Mesodermal cell (in vitro differentiated cells): ENCODE results near the gene RNASET2. TPM values are rescaled to one million over a fixed set of nuclear protein-coding genes. Genes with fewer than 3 reads are reported as not detected.

Experiments
- H3K27ac ChIP-seq: 2 replicates; pipeline ENCODE4 v1.7.0; 2013; ENCODE audit warnings: mild to moderate bottlenecking, low read depth, low read length, moderate library complexity; ENCODE audit not compliant: severe bottlenecking
- H3K36me3 ChIP-seq: 2 replicates; pipeline ENCODE4 v1.7.1; 2013; ENCODE audit warnings: mild to moderate bottlenecking, low read length, moderate library complexity; ENCODE audit not compliant: control insufficient read depth, insufficient read depth
- H3K4me1 ChIP-seq: one replicate; pipeline ENCODE4 v1.7.1; 2013; ENCODE audit warnings: mild to moderate bottlenecking, low read length; ENCODE audit not compliant: insufficient read depth, control insufficient read depth, poor library complexity, severe bottlenecking
- H3K4me3 ChIP-seq: 2 replicates; pipeline ENCODE4 v1.7.0; 2013; ENCODE audit warnings: low read length, control low read depth, mild to moderate bottlenecking; ENCODE audit not compliant: insufficient read depth, poor library complexity, severe bottlenecking; ENCODE audit errors: extremely low read depth
- H3K9me3 ChIP-seq: 2 replicates; pipeline ENCODE4 v1.7.1; 2013; ENCODE audit warnings: mild to moderate bottlenecking, low read length, moderate library complexity; ENCODE audit not compliant: control insufficient read depth
- WGBS, 2 experiments: methylation state at CpG; one replicate each; pipeline ENCODE4 v1.1.5; 2013; ENCODE audit warnings: missing lambda C conversion rate in 2 of 2; ENCODE audit not compliant: insufficient coverage in 2 of 2; 5-methylcytosine and 5-hydroxymethylcytosine counted together
- polyA plus RNA-seq, 2 experiments: library from polyadenylated mRNA; stranded (reverse); fragments of 50-300 nt; gene quantifications; one replicate each; pipeline ENCODE4 v1.2.3, GENCODE V29; 2013

Gene RNASET2
- polyA plus RNA-seq (2013, experiment 1 of 2): 18.2 TPM
- polyA plus RNA-seq (2013, experiment 2 of 2): 18.3 TPM

GRCh38 chr6:166956444-166957086 is at the start of gene RNASET2:
Gene RNASET2 (minus strand): TSS chr6:166956550. CDS start chr6:166956182, 368 bp downstream.
- H3K36me3 ChIP-seq: no peaks in the 10 kb centered on the region
- H3K9me3 ChIP-seq: no peaks in the 10 kb centered on the region
- H3K27ac ChIP-seq: no peak within 1 kb of the TSS
- peak within 1 kb of the TSS; percentile 67 for H3K4me3 ChIP-seq
- 1 to 2% methylated on average over 63 to 70 of the region's 71 CpGs for WGBS, 2 experiments
- H3K4me1 ChIP-seq: peaks cover 17% of the 10 kb centered on the region

GRCh38 chr6:167005350-167006159 is 49.2 kb upstream of the RNASET2 start:
- peaks cover 71% of the 10 kb centered on the region for H3K36me3 ChIP-seq
- peaks cover 6% of the 10 kb centered on the region for H3K4me1 ChIP-seq
- H3K4me3 ChIP-seq: no peak overlapping the region
- no peaks in the 10 kb centered on the region for H3K9me3 ChIP-seq
- H3K27ac ChIP-seq: no peak overlapping the region
- 98 to 100% methylated on average over 7 to 8 of the region's 12 CpGs for WGBS, 2 experiments

- H3K36me3 ChIP-seq: peaks cover 43% of the 10 kb centered on the region
- H3K9me3 ChIP-seq: no peaks in the 10 kb centered on the region
- 67 to 90% methylated on average over 2 of the region's 2 CpGs for WGBS, 2 experiments
- no peak overlapping the region for H3K27ac ChIP-seq
- H3K4me1 ChIP-seq: peaks cover 20% of the 10 kb centered on the region
- H3K4me3 ChIP-seq: peak overlapping the region; percentile 96
Measured at GRCh38 chr6:167000759-167001158, 44.4 kb upstream of the RNASET2 start.

- Histone ChIP-seq H3K4me1 (peaks cover 20% of the 10 kb centered on the region), H3K36me3 (peaks cover 46% of the 10 kb centered on the region), H3K27ac (no peak overlapping the region), H3K9me3 (no peaks in the 10 kb centered on the region), H3K4me3 (peak overlapping the region; percentile 96)
- WGBS, 2 experiments: 0% methylated on average over 1 to 4 of the region's 10 CpGs
Measured at GRCh38 chr6:166999884-167000253, 43.5 kb upstream of the RNASET2 start.

GRCh38 chr6:166999145-166999883 is 43.0 kb upstream of the RNASET2 start, which contains the start of gene CEP43:
Gene CEP43 (plus strand): TSS chr6:166999397. CDS start chr6:166999413, 16 bp downstream.
- 0 to 1% methylated on average over 69 to 76 of the region's 93 CpGs for WGBS, 2 experiments
- peaks cover 20% of the 10 kb centered on the region for H3K4me1 ChIP-seq
- peaks cover 46% of the 10 kb centered on the region for H3K36me3 ChIP-seq
- no peaks in the 10 kb centered on the region for H3K9me3 ChIP-seq
- peak within 1 kb of the TSS; percentile 96 for H3K4me3 ChIP-seq
- peak within 1 kb of the TSS; percentile 70 for H3K27ac ChIP-seq

GRCh38 chr6:166998256-166999144 is 42.1 kb upstream of the RNASET2 start:
- Histone ChIP-seq H3K4me3 (peak overlapping the region; percentile 96), H3K4me1 (peaks cover 20% of the 10 kb centered on the region), H3K27ac (peak overlapping the region; percentile 70), H3K9me3 (no peaks in the 10 kb centered on the region), H3K36me3 (peaks cover 46% of the 10 kb centered on the region)
- 0% methylated on average over 93 to 94 of the region's 96 CpGs for WGBS, 2 experiments

GRCh38 chr6:166997768-166998255 is 41.5 kb upstream of the RNASET2 start:
- peak overlapping the region; percentile 96 for H3K4me3 ChIP-seq
- H3K36me3 ChIP-seq: peaks cover 51% of the 10 kb centered on the region
- no peaks in the 10 kb centered on the region for H3K9me3 ChIP-seq
- H3K4me1 ChIP-seq: peaks cover 20% of the 10 kb centered on the region
- no peak overlapping the region for H3K27ac ChIP-seq
- 4 to 5% methylated on average over 22 to 29 of the region's 38 CpGs for WGBS, 2 experiments

- H3K9me3 ChIP-seq: no peaks in the 10 kb centered on the region
- peak overlapping the region; percentile 96 for H3K4me3 ChIP-seq
- peaks cover 53% of the 10 kb centered on the region for H3K36me3 ChIP-seq
- H3K4me1 ChIP-seq: peaks cover 20% of the 10 kb centered on the region
- 87 to 92% methylated on average over 2 to 3 of the region's 3 CpGs for WGBS, 2 experiments
- H3K27ac ChIP-seq: no peak overlapping the region
Measured at GRCh38 chr6:166997348-166997747, 41.0 kb upstream of the RNASET2 start.

GRCh38 chr6:166996406-166996805 is 40.1 kb upstream of the RNASET2 start:
- Histone ChIP-seq H3K4me3 (no peak overlapping the region), H3K9me3 (no peaks in the 10 kb centered on the region), H3K36me3 (peaks cover 46% of the 10 kb centered on the region), H3K27ac (no peak overlapping the region), H3K4me1 (peaks cover 20% of the 10 kb centered on the region)
- WGBS, 2 experiments: 93 to 98% methylated on average over 6 of the region's 7 CpGs
